GM15510 (cell line): ENCODE measurements around the gene MCOLN1.

Experiments
- POLR2A ChIP-seq: IDR thresholded peaks from 3 replicates; pipeline ENCODE4 v1.6.1; 2011; ENCODE audit warnings: borderline replicate concordance; ENCODE audit not compliant: insufficient read length; ENCODE audit errors: extremely low read depth

MCOLN1 gene

DNA sequence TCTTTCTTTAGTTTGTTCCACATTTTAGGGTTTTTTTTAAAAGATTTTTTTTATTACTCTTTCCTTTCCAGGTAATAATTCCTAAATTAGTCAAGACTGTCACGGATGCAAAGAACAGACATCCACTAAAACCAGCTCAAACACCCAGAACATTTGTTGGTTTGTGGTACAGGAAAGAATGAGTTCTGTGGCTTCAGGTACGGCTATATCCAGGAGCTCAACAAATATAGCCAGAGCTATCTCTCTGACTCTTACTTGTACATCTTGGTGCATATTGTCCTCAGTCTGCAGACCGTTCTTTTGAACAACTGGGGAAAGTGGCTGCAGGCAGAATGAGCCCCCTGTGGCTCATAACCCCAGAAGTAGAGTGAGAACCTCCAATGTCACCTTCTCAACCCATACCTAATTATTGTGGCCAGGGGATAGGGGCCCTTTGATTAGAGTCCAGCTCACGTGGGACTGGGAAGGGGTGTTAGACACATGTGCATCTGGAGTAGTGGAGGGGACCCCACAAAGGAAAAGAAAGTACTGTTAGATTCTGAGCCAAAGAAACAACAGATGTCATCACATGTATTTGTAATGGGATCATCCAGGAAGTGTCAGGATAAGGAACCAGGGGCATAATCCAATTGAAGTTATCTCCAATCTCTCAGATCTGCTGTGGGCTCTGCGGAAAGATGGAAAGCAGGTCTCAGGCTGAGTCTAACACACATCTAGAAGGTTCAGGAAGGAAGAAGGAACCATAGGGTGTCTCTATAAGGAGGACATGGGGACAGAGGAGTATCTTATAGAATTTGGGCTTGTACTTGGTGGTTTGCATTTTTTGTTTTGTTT is 8.4 kb upstream of the MCOLN1 start:
- no peak for TF ChIP-seq POLR2A

DNA sequence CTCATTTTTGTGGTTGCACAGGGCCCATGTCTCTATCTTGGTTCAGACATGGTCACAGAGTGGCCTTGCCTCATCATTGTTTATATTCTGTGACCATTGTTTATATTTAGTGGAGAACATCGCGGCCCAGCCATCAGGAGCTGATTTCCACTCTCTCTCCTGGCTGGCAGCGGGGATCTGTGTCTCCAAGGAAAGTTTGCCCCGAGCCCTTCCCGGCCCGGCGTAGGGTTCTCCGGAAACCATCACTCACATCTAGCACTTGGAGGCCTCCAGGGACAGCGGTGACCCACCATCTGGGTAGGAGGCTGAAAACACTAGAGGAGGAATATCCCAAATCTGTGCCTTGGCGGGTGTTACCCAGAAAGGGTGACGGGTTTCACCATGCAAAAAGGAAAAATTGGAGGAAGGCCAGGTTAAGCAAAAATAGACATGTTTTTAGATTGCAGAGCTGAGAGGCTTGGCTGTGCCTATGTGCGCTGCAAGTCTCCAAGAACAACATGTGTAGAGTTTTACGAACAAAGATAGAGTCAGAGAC is 7.2 kb upstream of the MCOLN1 start:
- no peak for TF ChIP-seq POLR2A

DNA sequence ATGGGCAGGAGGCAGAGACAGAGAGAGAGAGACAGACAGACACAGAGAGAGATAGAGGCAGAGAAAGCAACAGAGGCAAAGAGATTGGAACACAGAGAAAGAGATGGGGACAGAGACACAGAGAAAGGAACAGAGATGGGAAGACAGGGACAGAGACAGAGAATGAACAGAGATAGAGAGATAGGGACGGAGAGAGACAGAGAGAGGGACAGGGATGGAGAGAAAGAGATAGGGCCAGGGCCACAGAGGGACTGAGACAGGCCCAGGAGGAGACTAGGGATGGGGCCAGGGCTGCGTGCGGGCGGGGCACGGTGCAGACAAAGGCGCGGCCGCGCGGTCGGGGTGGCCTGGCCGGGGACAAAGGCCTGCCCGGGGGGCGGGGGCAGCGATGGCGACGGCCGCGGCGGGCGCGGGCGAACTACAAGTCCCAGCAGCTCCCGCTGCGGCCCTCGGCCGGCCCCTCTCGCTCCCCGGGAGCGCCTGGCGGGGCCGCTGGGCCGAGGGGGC is 6.7 kb upstream of the MCOLN1 start, which contains the start of gene ZNF358:
Gene ZNF358 (plus strand): TSS at position 459 of the 507 bp plus-strand sequence. CDS start 3,140 bp downstream, outside the sequence.
- no peak for TF ChIP-seq POLR2A

DNA sequence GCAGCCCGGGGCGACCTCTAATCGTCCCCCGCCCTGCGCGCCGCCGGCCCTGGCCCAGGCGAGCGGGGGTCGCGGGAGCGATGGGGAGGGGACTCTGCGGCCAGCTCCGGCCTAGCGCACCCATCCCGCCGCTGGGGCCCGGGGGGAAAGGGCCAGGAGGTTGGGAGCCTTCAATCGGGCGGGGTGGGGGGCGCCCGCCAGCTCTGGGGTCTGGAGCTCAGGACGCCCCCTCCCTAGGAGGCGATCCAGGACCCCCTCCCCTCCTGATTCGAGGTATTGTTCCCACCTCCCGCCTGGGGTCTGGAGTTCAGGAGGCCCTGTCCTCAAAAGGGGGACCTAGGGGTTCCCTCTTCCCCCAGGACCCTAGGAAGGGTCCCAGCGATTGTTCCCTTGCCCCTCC is 6.1 kb upstream of the MCOLN1 start:
- no peak for TF ChIP-seq POLR2A

DNA sequence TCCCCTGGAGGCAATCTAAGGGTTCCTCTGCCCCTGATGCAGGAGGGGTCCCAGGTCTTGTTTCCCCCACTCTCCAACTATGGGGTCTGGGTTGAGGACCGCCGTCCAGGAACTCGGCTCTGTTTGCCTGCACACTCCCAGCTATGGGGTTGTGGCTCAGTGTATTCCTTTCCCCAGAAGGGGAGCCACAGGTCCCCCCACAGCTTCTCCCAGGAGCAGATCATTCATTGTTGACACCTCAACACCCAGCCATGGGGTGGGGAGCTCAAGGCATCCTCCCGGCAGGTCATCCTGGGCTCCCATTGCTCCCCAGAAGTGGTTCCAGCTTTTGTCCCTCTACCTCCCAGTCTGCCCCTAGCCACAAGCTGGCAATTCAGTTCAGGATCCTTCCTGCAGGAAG is 5.5 kb upstream of the MCOLN1 start:
- TF ChIP-seq POLR2A = no peak

DNA sequence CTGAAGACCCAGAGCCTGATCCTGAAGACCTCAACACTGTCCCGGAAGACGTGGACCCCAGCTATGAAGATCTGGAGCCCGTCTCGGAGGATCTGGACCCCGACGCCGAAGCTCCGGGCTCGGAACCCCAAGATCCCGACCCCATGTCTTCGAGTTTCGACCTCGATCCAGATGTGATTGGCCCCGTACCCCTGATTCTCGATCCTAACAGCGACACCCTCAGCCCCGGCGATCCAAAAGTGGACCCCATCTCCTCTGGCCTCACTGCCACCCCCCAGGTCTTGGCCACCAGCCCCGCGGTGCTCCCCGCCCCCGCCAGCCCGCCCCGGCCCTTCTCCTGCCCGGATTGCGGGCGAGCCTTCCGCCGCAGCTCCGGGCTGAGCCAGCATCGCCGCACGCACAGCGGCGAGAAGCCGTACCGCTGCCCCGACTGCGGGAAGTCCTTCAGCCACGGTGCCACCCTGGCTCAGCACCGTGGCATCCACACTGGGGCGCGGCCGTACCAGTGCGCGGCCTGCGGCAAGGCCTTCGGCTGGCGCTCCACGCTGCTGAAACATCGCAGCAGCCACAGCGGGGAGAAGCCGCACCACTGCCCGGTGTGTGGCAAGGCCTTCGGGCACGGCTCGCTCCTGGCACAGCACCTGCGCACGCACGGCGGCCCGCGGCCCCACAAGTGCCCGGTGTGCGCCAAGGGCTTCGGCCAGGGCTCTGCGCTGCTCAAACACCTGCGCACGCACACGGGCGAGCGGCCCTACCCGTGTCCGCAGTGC is 2.9 kb upstream of the MCOLN1 start:
- TF ChIP-seq POLR2A = no peak

DNA sequence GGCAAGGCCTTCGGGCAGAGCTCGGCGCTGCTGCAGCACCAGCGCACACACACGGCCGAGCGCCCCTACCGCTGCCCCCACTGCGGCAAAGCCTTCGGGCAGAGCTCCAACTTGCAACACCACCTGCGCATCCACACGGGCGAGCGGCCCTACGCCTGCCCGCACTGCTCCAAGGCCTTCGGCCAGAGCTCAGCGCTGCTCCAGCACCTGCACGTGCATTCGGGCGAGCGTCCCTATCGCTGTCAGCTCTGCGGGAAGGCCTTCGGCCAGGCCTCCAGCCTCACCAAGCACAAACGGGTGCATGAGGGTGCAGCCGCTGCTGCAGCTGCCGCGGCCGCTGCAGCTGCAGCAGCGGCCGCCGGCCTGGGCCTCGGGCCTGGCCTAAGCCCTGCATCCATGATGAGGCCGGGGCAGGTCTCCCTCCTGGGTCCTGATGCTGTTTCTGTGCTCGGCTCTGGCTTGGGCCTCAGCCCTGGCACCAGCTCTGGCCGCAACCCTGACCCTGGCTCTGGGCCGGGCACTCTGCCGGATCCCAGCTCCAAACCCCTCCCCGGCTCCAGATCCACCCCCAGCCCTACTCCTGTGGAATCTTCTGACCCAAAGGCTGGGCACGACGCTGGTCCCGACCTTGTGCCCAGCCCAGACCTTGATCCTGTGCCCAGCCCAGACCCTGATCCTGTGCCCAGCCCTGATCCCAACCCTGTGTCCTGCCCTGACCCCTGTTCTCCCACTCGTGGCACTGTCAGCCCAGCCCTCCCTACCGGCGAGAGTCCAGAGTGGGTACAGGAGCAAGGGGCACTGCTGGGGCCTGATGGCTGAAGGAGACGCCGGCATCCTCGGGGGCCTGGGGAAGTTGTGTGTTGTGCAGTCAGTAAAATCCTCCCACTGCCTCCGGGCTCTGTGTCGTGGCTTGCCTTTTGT is 2.0 kb upstream of the MCOLN1 start:
- TF ChIP-seq POLR2A = no peak

DNA sequence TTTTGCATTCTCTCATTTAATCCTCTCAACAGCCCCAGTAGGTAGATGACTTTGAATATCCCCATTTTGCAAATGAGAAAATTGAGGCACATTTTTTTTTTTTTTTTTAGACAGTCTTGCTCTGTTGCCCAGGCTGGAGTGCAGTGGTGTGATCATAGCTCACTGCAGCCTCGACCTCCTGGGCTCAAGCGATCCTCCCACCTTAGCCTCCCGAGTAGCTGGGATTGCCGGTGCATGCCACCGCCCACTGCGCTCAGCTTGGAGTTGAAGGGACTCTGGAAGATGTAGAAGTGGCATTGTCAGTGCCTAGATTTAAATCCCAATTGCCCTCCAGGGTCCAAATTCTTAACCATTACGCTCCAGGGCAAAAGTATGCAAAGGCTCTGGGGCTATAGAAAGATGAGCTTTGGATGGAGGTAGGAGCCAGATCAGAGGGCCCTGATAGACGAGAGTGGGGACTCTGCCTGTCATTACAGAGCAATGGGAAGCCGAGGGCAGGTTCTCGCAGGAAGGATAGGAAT is 813 bp upstream of the MCOLN1 start:
- TF ChIP-seq POLR2A = no peak

DNA sequence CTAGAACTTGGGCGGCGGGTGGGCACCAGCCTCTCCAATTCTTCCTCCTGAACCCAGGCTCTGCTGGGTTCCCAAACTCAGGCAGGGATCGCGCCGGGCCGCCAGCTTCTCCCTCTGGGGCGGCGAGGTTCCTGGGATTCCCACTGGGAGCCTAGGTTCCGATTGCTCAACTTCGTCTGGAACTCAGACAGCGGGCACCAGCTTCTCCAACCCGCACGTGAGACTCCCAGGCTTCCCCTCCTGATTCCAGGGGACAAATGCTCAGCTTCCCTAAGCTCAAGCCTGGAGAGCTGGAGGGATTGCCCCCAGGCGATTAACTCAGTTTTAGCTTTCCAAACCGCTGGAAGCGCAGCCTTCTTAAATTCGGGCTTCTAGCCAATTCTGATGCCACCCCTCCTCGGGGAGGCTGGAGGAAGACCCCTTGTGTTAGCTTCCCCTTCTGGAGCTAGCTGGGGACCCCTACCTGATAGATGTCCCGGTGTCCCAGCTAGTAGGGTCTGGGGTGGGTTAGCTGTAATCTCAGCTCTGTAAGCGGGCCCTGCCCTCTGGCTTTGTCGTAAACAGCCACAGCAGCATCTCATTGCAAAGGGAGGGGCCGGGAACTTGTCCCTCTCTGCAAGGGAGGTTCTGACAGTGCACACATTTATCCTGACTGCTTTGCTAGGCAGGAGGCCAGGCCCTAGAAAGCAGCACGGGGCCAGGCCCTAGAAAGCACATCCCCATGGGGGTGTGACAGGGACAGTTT is 671 bp downstream of the MCOLN1 start:
- no peak for TF ChIP-seq POLR2A

DNA sequence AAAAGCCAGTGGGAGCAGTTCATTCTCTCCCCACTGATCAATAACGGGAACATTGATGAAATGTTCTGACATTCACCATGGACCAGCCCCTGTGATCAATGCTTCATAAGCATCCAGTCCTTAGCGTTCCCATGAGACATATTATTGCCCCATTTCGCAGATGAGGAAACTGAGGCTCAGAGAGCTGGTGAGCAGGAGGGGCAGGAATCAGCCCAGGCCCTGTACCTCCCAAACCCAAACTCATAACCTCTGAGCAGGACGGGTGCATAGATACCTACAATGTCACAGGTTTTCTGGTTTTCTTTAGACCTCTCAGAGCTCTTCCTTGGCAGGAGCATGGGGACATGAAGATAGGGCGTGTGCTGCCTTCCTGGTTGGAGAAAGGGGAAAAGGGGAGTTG is 2.1 kb downstream of the MCOLN1 start:
- TF ChIP-seq POLR2A = no peak

DNA sequence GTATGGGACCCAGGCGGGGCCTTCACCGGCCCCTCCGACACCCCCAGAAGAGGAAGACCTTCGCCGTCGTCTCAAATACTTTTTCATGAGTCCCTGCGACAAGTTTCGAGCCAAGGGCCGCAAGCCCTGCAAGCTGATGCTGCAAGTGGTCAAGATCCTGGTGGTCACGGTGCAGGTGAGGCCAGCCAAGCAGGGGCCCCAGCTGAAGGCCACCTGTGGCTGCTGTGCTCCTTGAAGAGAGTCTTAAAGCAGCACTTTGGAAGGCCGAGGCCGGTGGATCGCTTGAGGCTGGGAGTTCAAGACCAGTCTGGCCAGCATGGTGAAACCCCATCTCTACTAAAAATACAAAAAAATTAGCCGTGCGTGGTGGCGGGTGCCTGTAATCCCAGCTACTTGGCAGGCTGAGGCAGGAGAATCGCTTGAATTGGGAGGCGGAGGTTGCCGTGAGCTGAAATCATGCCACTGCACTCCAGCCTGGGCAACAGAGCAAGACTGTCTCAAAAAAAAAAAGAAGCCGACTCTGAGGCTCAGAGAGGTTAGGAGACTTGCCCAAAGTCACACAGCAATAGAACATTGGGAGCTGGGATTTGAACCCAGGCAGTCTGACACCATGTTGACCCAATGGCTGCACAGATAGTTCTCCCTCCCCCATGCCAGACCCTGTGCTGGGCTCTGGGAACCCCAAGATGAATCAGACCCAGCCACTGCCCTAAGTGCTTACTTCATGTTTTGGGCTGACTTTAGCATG is 2.7 kb downstream of the MCOLN1 start:
- TF ChIP-seq POLR2A = no peak

DNA sequence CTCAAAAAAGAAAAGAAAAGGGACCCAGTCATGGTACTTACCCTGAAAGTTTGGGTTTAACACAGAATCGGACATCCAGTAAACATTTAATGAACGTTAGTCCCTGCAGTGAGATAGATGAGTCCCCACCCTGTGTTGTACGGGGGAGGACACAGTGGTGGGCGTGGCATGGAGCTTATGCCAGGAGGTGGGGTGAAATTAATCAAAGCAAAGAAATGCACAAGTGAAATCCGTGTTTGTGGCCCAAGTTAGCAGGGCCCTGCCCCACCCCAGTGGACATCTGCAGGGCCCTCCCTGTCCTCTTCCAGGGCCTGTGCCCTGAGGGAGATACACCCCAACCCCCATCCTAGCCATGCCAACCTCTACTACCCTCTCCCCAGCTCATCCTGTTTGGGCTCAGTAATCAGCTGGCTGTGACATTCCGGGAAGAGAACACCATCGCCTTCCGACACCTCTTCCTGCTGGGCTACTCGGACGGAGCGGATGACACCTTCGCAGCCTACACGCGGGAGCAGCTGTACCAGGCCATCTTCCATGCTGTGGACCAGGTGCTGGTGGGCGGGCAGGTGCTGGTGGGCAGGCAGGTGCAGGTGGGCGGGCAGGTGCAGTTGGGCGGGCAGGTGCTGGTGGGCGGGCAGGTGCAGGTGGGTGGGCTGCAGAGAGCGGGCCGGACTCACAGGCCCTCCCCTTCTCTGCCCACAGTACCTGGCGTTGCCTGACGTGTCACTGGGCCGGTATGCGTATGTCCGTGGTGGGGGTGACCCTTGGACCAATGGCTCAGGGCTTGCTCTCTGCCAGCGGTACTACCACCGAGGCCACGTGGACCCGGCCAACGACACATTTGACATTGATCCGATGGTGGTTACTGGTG is 3.9 kb downstream of the MCOLN1 start:
- TF ChIP-seq POLR2A = no peak
